HG03135 (cell line): ENCODE results near the gene C4BPB.

ENCODE experiments used
- ATAC-seq: cut with Tn5 transposase; IDR thresholded peaks from one replicate; pipeline ENCODE4 v1.9.1; 2021; ENCODE audit warnings: mild to moderate bottlenecking, moderate library complexity; ENCODE audit not compliant: unreplicated experiment

The C4BPB gene

GRCh38 chr1:207058878-207059867 is 29.5 kb upstream of the C4BPB start:
- no peak for ATAC-seq

- ATAC-seq, result no peak
Measured at GRCh38 chr1:207059881-207060280, 28.8 kb upstream of the C4BPB start.

GRCh38 chr1:207060596-207060995 is 28.1 kb upstream of the C4BPB start:
- no peak for ATAC-seq

- ATAC-seq, result no peak
Measured at GRCh38 chr1:207062058-207062457, 26.6 kb upstream of the C4BPB start.

- ATAC-seq, result no peak
Measured at GRCh38 chr1:207063014-207063413, 25.6 kb upstream of the C4BPB start.

GRCh38 chr1:207064561-207064960 is 24.1 kb upstream of the C4BPB start:
- no peak for ATAC-seq

- ATAC-seq, result no peak
Measured at GRCh38 chr1:207067185-207067584, 21.5 kb upstream of the C4BPB start.

DNA sequence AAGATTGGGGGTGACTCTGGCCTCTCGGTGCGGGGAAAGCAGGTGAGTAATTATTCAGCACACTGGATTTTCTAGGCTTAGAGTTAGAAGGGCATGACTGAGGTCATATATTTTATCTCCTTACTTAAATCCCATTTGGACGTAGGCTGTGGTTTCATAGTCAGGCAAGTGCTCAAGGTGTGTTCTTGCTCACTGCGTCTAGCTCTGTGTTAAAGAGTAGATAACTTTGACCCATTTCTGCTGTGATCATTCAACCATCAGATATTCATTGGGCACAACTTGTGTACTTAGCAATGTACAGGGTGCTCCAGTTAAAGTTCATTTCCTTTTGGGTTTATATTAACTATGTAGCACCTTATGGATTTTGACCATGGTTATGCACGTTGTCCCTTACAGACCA is 21.0 kb upstream of the C4BPB start:
- ATAC-seq, result no peak

- ATAC-seq, result no peak
Measured at GRCh38 chr1:207069061-207069460, 19.6 kb upstream of the C4BPB start.

GRCh38 chr1:207069858-207070506 is 18.7 kb upstream of the C4BPB start:
- ATAC-seq, result no peak

DNA sequence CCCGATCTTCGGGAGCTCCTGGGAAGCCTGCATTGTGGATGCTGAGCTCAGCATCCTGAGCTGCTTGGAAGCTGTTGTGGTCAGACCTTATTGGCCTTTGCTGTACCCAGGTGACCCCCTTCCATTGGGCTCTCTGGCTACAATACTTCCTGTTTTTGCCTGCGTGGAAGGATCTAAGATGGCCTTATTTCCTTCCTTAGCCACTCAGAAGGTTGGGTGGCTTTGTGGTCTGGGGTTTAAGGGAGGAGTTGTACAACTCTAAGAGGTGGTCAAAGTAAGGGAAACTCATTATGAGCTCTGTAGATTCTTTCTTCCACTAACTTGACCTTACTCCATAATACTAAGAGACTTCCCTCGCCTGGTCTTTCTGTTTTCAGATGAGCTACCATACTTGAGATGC is 17.8 kb upstream of the C4BPB start:
- ATAC-seq, result no peak

- no peak for ATAC-seq
Measured at GRCh38 chr1:207071426-207071825, 17.2 kb upstream of the C4BPB start.

DNA sequence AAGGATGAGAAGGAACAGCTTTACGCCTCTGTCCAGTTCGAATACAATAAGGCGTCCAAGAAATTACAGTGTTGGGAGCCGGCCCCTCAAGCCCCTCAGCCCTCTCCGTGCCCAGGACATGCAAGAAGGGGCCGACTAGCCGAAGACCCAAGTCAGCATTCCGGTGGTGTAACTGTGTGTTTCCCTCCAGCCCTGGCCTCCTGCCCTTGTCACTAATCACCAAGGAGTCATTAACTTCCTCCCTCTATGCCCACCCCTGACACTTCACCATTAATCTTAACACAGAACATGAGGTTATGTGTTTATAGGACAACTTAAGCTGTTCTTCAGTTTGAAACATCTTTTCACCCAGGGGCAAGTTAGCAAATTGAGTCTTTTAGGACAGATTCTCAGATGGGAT is 16.4 kb upstream of the C4BPB start:
- no peak for ATAC-seq

DNA sequence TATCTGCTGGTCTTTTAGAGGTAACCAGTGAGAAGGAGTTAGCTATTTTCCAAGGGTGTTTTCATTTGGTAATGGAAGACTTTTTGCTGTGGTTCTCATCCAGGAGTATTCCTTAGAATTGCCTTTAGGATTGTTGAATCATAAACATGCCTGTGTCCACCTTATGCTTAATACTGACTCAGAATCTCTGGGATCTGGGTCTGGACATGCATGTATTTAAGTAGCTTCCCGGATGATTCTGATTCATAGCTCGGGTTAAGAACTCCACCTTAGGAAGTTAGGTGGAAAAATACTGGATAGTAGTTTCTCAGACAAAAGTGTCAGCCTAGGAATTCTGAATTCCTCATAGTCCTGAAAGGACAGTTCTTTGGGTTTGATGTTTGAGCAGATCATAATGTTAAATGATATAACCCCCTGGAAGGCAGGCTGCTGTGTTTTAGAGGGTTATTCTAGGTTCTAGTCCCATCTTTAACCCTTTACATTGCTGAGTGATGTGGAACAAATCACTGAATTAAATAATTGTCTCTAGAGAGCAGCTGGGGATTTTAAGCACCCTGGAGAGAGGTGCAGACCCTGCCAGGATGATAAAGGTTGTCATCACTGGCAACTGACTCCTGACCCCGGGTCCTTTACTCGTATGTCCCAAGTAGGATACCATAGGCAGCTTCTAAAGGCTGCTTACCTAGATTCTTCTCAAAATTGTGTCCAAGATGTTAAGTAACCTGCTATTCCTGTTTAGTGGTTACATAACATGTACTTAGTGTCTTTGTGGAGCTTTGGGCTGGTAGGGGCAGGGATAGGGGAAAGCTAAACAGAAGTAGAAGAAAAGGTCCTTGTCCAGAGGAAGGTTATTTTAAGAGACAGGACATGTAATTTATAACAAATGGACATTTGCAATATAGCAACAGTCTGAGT is 14.5 kb upstream of the C4BPB start:
- ATAC-seq, result no peak

DNA sequence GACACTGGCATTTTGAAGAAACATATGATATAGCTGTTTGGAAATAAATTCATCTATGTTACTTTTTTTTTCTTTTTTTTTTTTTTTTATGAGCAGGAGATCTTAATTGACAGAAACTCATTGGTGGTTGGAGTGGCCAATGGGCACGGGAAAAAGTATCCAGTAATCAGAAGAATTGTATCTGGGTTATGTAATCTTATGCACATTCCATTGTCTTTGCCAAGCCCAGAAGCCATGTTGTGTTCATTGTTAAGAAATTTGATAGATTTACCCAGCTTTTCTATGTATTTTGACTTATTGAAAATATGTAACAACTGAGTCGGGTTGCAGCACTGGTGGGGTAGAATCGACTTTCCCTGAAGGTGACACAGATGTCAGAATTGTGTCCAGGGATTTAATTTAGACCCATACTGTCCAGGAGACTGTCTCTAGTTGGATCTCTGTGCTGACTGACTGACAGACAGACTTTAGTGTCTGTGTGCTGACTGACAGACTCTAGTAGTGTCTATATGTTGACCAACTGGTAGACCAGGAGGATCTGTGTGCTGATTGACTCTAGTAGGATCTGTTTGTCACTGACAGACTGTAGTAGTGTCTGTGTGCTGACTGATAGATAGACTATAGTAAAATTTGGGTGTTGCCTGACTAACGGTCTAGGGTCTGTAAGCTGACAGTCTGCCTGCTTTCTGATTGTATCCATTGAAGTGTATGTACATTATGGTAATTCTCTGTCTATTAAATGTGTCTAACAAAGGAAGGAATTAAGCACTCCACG is 12.3 kb upstream of the C4BPB start:
- no peak for ATAC-seq

DNA sequence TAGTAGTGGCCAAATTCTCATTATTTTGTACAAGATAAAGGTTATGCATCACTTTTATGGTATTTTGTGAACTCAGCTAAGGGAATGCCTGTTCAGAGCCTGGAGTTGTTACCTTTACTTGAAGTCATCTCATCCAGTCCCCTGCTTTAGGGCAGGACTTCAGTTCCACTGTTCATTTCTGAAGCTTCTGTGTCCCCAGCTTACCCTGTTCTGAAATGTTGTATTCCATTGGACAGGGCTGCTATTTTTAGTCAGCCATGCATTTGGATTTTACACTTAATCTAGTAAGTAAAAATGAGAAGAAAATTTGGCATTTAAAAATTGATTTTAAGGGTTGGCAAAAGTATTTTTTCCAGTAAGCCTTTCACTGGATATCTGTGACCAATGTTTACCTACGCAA is 11.6 kb upstream of the C4BPB start:
- no peak for ATAC-seq

- no peak for ATAC-seq
Measured at GRCh38 chr1:207077470-207078377, 10.9 kb upstream of the C4BPB start.

DNA sequence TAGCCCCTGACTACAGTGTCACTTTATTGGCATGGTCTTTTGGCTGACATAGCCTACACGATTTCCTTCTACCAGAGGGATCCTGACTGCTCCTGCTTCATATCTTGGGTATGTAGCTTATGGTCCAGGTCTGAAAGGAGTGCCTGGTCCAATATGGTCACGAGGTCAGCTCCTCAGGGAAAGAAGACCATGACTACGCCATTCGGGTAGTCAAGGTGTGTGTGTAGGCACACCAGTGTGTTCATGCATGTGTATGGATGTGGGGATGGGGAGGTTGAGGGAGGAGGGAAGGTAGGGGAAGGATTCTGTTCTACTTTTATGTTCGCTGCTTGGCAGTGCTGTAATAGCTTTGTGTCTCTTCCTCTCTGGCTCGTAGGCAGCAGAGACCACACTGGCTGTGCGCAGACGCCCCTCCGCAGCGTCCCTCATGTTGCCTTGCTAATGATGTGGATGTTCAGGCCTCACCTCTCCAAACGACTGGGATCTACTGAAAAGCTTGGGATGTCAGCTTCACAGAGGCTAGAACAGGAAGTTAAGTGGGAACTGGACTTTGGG is 10.0 kb upstream of the C4BPB start:
- ATAC-seq, result no peak

- no peak for ATAC-seq
Measured at GRCh38 chr1:207079706-207080241, 8.9 kb upstream of the C4BPB start.
